ENCODE data around the gene BORCS5. TPM values are rescaled to one million over a fixed set of nuclear protein-coding genes. Genes with fewer than 3 reads are reported as not detected.

BORCS5 gene
- total RNA-seq, 1 experiment from 2014 or later, result 13.9 TPM

DNA sequence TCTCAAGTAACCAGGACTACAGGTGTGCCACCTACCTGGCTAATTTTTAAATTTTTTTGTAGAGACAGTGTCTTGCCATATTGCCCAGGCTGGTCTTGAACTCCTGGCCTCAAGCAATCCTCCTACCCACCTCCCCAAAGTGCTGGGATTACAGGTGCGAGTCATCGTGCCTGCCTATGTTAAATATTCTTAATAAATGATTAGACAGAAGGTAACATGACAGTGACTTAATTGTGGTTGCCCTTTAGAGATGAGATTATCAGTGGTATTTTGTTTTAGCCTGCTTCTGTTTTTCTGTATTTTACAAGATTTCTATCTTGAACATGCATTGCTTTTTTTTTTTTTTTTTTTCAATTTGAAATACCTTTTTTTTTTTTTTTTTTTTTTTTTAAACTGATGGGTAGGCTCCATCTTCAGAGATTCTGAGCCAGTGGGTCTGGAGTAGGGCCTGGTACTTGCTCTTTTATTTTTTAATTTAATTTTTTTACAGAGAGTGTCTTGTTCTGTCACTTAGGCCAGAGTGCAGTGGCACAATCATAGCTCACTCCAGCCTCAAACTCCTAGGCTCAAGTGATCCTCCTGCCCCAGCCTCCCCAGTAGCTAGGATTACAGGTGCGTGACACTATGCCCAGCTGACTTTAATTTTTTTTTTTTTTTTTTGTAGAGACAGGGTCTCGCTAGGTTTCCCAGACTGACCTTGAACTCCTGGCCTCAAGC, 88.4 kb downstream of the BORCS5 start:
- Histone ChIP-seq H3K79me1 (ENCODE audit: insufficient read depth, low read depth, low read length, poor library complexity, severe bottlenecking) (no peaks in the 10 kb centered on the region), H3K9ac (ENCODE audit: extremely low read depth, insufficient read length, low read length) (no peak overlapping the region), H4K8ac (replicated peaks; ENCODE audit: insufficient read length, low read depth, low read length) (no peak overlapping the region), H2BK12ac (ENCODE audit: insufficient read length, low read depth, low read length) (no peak overlapping the region), H3K27me3 (ENCODE audit: insufficient read depth, low read length) (no peaks in the 10 kb centered on the region), H3K27ac (ENCODE audit: insufficient read length, low read depth, low read length) (no peak overlapping the region), H3K4me1 (ENCODE audit: insufficient read depth, low read length) (no peaks in the 10 kb centered on the region), H2BK5ac (ENCODE audit: insufficient read length, low read length) (no peak overlapping the region), H3K23ac (ENCODE audit: insufficient read length, low read depth, low read length) (no peak overlapping the region), H3K18ac (ENCODE audit: insufficient read length, low read depth, low read length) (no peak overlapping the region), H3T11ph (ENCODE audit: low read length) (no peak overlapping the region), H3K14ac (ENCODE audit: insufficient read depth, low read length) (no peak overlapping the region), H4K91ac (ENCODE audit: insufficient read length, low read depth, low read length) (no peak overlapping the region), H2AFZ (ENCODE audit: low read length) (no peak overlapping the region), H3K23me2 (ENCODE audit: insufficient read length, low read depth, low read length, poor library complexity, severe bottlenecking) (no peaks in the 10 kb centered on the region), H3K4me2 (ENCODE audit: insufficient read depth, insufficient read length, low read length) (no peak overlapping the region), H2BK15ac (ENCODE audit: low read depth, low read length) (no peak overlapping the region), H2AK5ac (ENCODE audit: insufficient read length, low read length) (no peak overlapping the region), H3K9me3 (ENCODE audit: control insufficient read depth, low read depth, low read length) (no peaks in the 10 kb centered on the region), H4K5ac (ENCODE audit: insufficient read length, low read depth, low read length) (no peak overlapping the region), H2BK20ac (ENCODE audit: low read depth, low read length, poor library complexity, severe bottlenecking) (no peak overlapping the region), H3K56ac (ENCODE audit: insufficient read length, low read depth, low read length) (no peak overlapping the region), H3K79me2 (ENCODE audit: insufficient read depth, low read length) (no peaks in the 10 kb centered on the region), H2BK120ac (ENCODE audit: low read depth, low read length, poor library complexity, severe bottlenecking) (no peak overlapping the region), H4K20me1 (ENCODE audit: control insufficient read depth, insufficient read depth, insufficient read length) (no peaks in the 10 kb centered on the region), H3K4ac (ENCODE audit: low read depth, low read length) (no peak overlapping the region)
- no peaks in the 10 kb centered on the region for H3K9me3 Mint-ChIP-seq
- no peak for DNase-seq
- no peak overlapping the region for H3K27ac Mint-ChIP-seq
- no peaks in the 10 kb centered on the region for H3K36me3 Mint-ChIP-seq (ENCODE audit: insufficient read depth in 1 of 3, low read depth in 3 of 3)
- H3K27me3 Mint-ChIP-seq (ENCODE audit: low read depth), result no peaks in the 10 kb centered on the region
- H3K4me3 Mint-ChIP-seq, result no peak overlapping the region
- peaks cover 25 to 28% of the 10 kb centered on the region in 2 experiments for H3K4me1 Mint-ChIP-seq
- TF ChIP-seq, protein P1, sequence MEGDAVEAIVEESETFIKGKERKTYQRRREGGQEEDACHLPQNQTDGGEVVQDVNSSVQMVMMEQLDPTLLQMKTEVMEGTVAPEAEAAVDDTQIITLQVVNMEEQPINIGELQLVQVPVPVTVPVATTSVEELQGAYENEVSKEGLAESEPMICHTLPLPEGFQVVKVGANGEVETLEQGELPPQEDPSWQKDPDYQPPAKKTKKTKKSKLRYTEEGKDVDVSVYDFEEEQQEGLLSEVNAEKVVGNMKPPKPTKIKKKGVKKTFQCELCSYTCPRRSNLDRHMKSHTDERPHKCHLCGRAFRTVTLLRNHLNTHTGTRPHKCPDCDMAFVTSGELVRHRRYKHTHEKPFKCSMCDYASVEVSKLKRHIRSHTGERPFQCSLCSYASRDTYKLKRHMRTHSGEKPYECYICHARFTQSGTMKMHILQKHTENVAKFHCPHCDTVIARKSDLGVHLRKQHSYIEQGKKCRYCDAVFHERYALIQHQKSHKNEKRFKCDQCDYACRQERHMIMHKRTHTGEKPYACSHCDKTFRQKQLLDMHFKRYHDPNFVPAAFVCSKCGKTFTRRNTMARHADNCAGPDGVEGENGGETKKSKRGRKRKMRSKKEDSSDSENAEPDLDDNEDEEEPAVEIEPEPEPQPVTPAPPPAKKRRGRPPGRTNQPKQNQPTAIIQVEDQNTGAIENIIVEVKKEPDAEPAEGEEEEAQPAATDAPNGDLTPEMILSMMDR (conservative IDR thresholded peaks at IDR 0.05), result no peak
- WGBS (ENCODE audit: extremely low coverage, insufficient read length, low lambda C conversion rate), result no CpG with 5 or more reads among the region's 4 CpGs

Data from H9 (cell line).